Measurements from ENCODE around the gene PXMP4.

Gene PXMP4

GRCh38 chr20:33653218-33653899, 66.8 kb downstream of the PXMP4 start:
- DNase-seq: no peak

Measured in stimulated activated CD4-positive, alpha-beta T cell treated with anti-CD3 and anti-CD28 coated beads, Interleukin-4, amount 100 ng/mL, for 4 hours (primary cell).